Heart right ventricle (tissue), 16 donors: ENCODE results near the gene SPATA3. TPM values are rescaled to one million over a fixed set of nuclear protein-coding genes. Genes with fewer than 3 reads are reported as not detected.

ENCODE experiments used
- ATAC-seq, 8 donors: fragments of 200-7000 bp; cut with Tn5 transposase; one replicate each; pipeline ENCODE4 v1.9.1; 2020; ENCODE audit warnings: mild to moderate bottlenecking in 8 of 8, moderate library complexity in 8 of 8, moderate number of reproducible peaks in 1 of 8
- DNase-seq, 2 donors: peaks; one replicate each; pipeline ENCODE4 v3.0.0-alpha.2; 2020
- H3K27ac ChIP-seq, 10 donors: fragments of 200-600 bp; sonication (generic) in 2 of 10; one replicate each; pipeline versions ENCODE4 v1.5.0 to v1.8.0; 2020 to 2022; ENCODE audit warnings: mild to moderate bottlenecking in 3 of 10
- H3K27me3 ChIP-seq, 7 donors: fragments of 200-600 bp; one replicate each; pipeline ENCODE4 v1.8.0; 2021 to 2022; ENCODE audit warnings: mild to moderate bottlenecking in 2 of 7
- H3K36me3 ChIP-seq, 9 donors: fragments of 200-600 bp; sonication (generic) in 1 of 9; one replicate each; pipeline versions ENCODE4 v1.5.0 to v1.8.0; 2020 to 2022; ENCODE audit warnings: mild to moderate bottlenecking in 2 of 9
- H3K4me1 ChIP-seq, 9 donors: fragments of 200-600 bp; sonication (generic) in 1 of 9; one replicate each; pipeline versions ENCODE4 v1.5.0 to v1.8.0; 2020 to 2022; ENCODE audit warnings: mild to moderate bottlenecking in 4 of 9
- H3K4me3 ChIP-seq, 10 donors: fragments of 200-600 bp; sonication (generic) in 2 of 10; one replicate each; pipeline versions ENCODE4 v1.5.0 to v1.8.0; 2020 to 2022; ENCODE audit warnings: mild to moderate bottlenecking in 7 of 10, moderate library complexity in 2 of 10
- H3K9me3 ChIP-seq, 11 donors: fragments of 200-600 bp in 10 of 11; sonication (generic) in 2 of 11; one replicate each; pipeline versions ENCODE4 v1.5.0 to v1.8.0; 2013 to 2022; ENCODE audit warnings: mild to moderate bottlenecking in 2 of 11, control low read depth in 1 of 11, moderate library complexity in 1 of 11
- WGBS, 2 donors: extraction: QIAGEN DNeasy Blood & Tissue Kit; methylation state at CpG; one replicate each; pipeline ENCODE4 v1.1.7; 2013; ENCODE audit warnings: inconsistent platforms in 1 of 2; 5-methylcytosine and 5-hydroxymethylcytosine counted together
- intact Hi-C, 10 donors: fragments of 100-400 bp; cut with DNase I; formaldehyde crosslinking; loops; one replicate each; pipeline versions ENCODE4 v1.11.1 to v1.14.2; 2022
- polyA plus RNA-seq, 2 donors: library from polyadenylated mRNA; stranded (reverse); fragments of 200-250 nt; gene quantifications; one replicate each; pipeline ENCODE4 v1.2.3, GENCODE V29; 2013
- total RNA-seq, 10 donors: library from RNA; stranded (reverse); fragmentation: NEBNext Ultra II Directional in 3 of 10; extraction: Animal tissue kit (Norgen Biotek cat#: 25700) in 3 of 10; gene quantifications; one replicate each; pipeline versions ENCODE4 v1.2.1 to v1.2.4, GENCODE V29; 2021 to 2023
- TF ChIP-seq, protein P1 (sequence below), 9 donors: fragments of 200-600 bp; sonication (generic) in 2 of 9; IDR thresholded peaks; one replicate each; pipeline versions ENCODE4 v1.5.0 to v1.8.0; 2021 to 2022; ENCODE audit warnings: antibody characterized with exemption in 9 of 9, mild to moderate bottlenecking in 5 of 9, moderate library complexity in 1 of 9
- donor health status: Arrhythmogenic right ventricular cardiomyopathy.
- donor health status: ischemic (EF 13 %, LVEDD 7.1; RV severe dilation, severe dysfunction).
- donor health status: healthy with polysubstance abuse.
- donor health status: DM: no; HTN: yes; CAD: no.
- donor health status: DM: no; HTN: no; CAD: no.
- donor health status: ischemic (EF 25% LVEDD 6.9; RV normal size, moderate dysfunction).
- donor health status: ischemic (EF 25% LVEDD 5.7; RV mildly dilated, moderate dysfunction).
- donor health status: healthy.
- donor health status: DM: yes; HTN: yes; CAD: no.
- donor health status: Ischemic cardiomyopathy.
- donor health status: ischemic (EF 35%, LVEDD 5.7; RV mildly dilated, moderate dysfunction).
- donor health status: nonischemic (EF 11% LVEDD 7.7; RV severe dilation, severe dysfunction).
- donor health status: DM: yes; HTN: yes; CAD: no.
- donor health status: PGD.
- donor health status: ischemic (EF 29% LVEDD 5.4; RV normal size, mild dysfunction).
- donor health status: nonischemic (EF 23%, LVEDD 6.1; RV moderate dilation, normal function).

Gene SPATA3
- total and polyA plus RNA-seq, 12 donors: not detected

DNA sequence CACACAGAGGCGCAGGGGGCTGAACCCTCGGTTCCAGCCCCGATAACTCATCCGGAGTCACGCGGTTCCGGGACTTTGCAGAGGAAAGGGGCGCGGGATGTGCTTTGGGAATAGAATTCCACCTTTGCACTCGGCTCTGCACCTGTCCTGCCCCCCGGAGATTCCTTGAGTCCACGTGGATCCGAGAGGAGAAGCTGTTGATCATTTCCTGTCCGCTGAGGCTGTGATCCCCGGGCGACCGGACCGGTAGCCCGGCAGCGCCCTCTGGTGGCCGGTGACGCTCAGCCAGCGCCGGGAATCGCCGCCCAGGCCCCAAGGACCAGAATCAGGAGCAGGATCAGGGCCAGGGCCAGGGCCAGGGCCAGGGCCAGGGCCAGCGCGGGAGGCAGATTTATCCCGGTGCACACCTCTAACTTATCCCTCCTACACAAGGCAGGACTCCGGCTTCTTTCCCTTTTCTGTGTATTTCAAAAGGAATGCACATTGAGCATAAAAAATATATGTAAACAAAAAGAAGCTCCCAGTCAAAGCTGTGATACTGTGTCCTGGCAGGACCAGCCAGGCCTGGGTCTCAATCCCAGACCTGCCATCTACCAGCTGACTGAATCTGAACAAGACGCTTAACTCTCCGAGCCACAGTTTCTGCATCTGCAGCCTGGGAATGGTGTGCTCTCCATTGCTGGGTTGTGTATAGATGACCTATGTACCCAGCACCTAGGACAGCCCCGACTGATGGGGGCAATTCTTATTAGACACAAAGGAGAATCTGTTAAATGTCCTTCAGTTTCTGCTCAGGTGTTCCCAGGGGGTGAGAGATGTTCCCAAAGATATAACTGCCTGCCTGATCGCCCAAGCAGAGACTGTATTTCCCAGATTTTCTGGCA, 8.5 kb upstream of the SPATA3 start:
- DNase-seq: peak; percentile 69 to 83
- Histone ChIP-seq H3K4me3 (peak overlapping the region in 9 of 10 donors; percentile 1 to 45 (median 40)), H3K9me3 (no peaks in the 10 kb centered on the region), H3K27me3 (peaks cover 14 to 50% (median 40%) of the 10 kb centered on the region in 7 donors), H3K36me3 (no peaks in the 10 kb centered on the region), H3K4me1 (peaks cover 0 to 6% (median 4%) of the 10 kb centered on the region in 9 donors), H3K27ac (no peak overlapping the region)
- TF ChIP-seq, protein P1, sequence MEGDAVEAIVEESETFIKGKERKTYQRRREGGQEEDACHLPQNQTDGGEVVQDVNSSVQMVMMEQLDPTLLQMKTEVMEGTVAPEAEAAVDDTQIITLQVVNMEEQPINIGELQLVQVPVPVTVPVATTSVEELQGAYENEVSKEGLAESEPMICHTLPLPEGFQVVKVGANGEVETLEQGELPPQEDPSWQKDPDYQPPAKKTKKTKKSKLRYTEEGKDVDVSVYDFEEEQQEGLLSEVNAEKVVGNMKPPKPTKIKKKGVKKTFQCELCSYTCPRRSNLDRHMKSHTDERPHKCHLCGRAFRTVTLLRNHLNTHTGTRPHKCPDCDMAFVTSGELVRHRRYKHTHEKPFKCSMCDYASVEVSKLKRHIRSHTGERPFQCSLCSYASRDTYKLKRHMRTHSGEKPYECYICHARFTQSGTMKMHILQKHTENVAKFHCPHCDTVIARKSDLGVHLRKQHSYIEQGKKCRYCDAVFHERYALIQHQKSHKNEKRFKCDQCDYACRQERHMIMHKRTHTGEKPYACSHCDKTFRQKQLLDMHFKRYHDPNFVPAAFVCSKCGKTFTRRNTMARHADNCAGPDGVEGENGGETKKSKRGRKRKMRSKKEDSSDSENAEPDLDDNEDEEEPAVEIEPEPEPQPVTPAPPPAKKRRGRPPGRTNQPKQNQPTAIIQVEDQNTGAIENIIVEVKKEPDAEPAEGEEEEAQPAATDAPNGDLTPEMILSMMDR (IDR thresholded peaks at IDR 0.05): peak; percentile 89 to 97 (median 95)
- peak; percentile 70 to 92 (median 89) for ATAC-seq
- intact Hi-C loops: loop anchor here (1.0 to 10.0 kb wide), 11 partner anchors 83 to 165 kb away; no protein-coding TSS in a partner anchor
- WGBS, 2 donors: 12% methylated on average over 34 of the region's 34 CpGs

DNA sequence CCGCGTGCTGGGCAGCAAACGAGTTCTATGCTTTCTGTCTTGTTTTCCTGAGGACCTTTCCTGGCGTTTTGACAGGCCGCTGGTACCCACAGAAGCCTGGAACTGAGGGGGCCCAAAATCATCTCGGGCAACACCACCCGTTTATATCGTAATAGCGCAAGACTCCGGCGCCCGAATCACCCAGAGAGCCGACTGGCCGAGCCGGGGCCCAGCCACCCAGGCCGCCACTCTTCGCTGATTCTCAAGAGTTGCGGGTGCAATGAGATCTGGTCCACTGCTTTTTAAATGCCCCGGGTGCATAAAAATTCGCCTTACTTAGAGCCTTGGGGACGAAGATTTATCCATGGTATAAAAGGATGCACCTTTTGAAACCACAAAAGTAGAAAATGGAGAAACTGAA, 6.2 kb upstream of the SPATA3 start:
- DNase-seq (no peak), ATAC-seq (no peak)
- Histone ChIP-seq H3K4me1 (peaks cover 0 to 6% (median 4%) of the 10 kb centered on the region in 9 donors), H3K9me3 (no peaks in the 10 kb centered on the region), H3K27me3 (peaks cover 14 to 68% (median 57%) of the 10 kb centered on the region in 7 donors), H3K4me3 (no peak overlapping the region), H3K36me3 (no peaks in the 10 kb centered on the region), H3K27ac (no peak overlapping the region)
- intact Hi-C loops: loop anchor here in 6 of 10 donors (2.0 to 10.0 kb wide), 6 partner anchors 85 to 167 kb away; no protein-coding TSS in a partner anchor
- WGBS, 2 donors: 92 to 95% methylated on average over 21 of the region's 21 CpGs
- TF ChIP-seq, protein P1 (IDR thresholded peaks at IDR 0.05): no peak

DNA sequence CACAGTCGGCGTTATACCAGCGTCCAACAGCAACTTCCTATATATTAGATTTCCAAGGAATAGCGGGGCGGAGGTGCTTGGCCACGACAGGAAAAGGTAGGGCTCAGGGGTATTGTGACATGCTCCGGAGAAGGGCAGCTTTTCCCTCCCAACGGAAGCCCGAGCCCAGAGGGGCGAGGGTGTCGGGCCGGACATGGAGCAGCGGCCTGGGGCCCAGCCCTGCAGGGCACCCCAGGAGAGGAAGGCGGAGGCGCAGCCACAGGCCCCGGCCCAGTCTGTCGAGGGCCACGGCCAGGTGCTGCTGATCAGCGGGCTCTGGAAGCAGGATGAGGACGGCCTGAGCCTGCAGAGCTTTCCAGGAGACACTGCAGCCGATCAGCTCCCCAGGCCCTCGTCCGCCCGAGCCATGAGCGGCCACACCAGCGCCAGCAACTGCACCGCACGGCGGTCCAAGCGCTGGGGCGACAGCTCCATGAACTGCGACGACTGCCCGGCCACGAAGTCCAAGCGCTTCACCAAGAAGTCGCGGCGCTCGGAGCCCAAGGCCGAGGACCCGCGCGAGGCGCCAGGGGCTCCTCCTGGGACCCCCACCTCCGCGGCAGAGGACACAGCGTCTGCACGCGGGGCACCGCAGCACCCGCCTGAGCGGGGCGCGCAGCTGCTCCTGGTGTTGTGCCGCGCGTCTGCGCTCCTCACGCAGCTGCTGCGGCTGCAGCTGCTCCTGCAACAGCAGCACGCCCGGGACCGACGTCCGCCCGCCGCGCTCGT, 5.6 kb upstream of the SPATA3 start:
- Histone ChIP-seq H3K36me3 (no peaks in the 10 kb centered on the region), H3K4me3 (no peak overlapping the region), H3K4me1 (peaks cover 0 to 6% (median 4%) of the 10 kb centered on the region in 9 donors), H3K27ac (no peak overlapping the region), H3K9me3 (no peaks in the 10 kb centered on the region), H3K27me3 (peaks cover 14 to 74% (median 60%) of the 10 kb centered on the region in 7 donors)
- TF ChIP-seq, protein P1 (IDR thresholded peaks at IDR 0.05): no peak
- intact Hi-C loops: no loop called here
- no peak for DNase-seq
- 32 to 45% methylated on average over 63 to 70 of the region's 70 CpGs for WGBS, 2 donors
- no peak for ATAC-seq

DNA sequence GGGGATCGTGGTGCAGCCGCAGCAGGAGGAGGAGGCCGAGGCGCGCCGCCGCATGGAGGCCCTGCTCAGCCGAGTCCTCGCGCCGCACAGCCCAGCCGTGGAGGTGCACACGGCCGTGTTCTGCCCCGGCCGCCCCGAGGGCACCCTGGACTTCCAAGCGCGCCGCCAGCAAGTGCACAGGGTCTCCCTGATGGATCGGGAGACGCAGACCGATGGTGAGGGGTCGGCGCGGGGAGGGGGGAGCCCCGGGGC, 5.1 kb upstream of the SPATA3 start:
- intact Hi-C loops: no loop called here
- no peak for DNase-seq
- TF ChIP-seq, protein P1 (IDR thresholded peaks at IDR 0.05): no peak
- Histone ChIP-seq H3K27me3 (peaks cover 14 to 79% (median 63%) of the 10 kb centered on the region in 7 donors), H3K36me3 (no peaks in the 10 kb centered on the region), H3K27ac (no peak overlapping the region), H3K9me3 (no peaks in the 10 kb centered on the region), H3K4me3 (no peak overlapping the region), H3K4me1 (peaks cover 0 to 6% (median 4%) of the 10 kb centered on the region in 9 donors)
- no peak for ATAC-seq
- WGBS, 2 donors: 36 to 50% methylated on average over 25 to 27 of the region's 27 CpGs
